IPS-15b (cell line): ENCODE data around the gene ARHGAP33.

ENCODE experiments used
- H3K27me3 ChIP-seq: one replicate; pipeline ENCODE4 v1.6.1; 2013; ENCODE audit warnings: low read length; ENCODE audit not compliant: control insufficient read depth, insufficient read depth
- H3K36me3 ChIP-seq: one replicate; pipeline ENCODE4 v1.6.1; 2013; ENCODE audit warnings: low read length; ENCODE audit not compliant: control insufficient read depth, insufficient read depth
- H3K4me1 ChIP-seq: one replicate; pipeline ENCODE4 v1.6.1; 2013; ENCODE audit warnings: mild to moderate bottlenecking, low read length; ENCODE audit not compliant: control insufficient read depth, insufficient read depth
- H3K4me3 ChIP-seq: one replicate; pipeline ENCODE4 v1.5.1; 2013; ENCODE audit warnings: low read depth, low read length
- H3K9ac ChIP-seq: one replicate; pipeline ENCODE4 v1.6.1; 2013; ENCODE audit warnings: low read depth, mild to moderate bottlenecking, low read length
- H3K9me3 ChIP-seq: one replicate; pipeline ENCODE4 v1.6.1; 2013; ENCODE audit warnings: mild to moderate bottlenecking, low read length; ENCODE audit not compliant: control insufficient read depth, insufficient read depth

ARHGAP33 gene

DNA sequence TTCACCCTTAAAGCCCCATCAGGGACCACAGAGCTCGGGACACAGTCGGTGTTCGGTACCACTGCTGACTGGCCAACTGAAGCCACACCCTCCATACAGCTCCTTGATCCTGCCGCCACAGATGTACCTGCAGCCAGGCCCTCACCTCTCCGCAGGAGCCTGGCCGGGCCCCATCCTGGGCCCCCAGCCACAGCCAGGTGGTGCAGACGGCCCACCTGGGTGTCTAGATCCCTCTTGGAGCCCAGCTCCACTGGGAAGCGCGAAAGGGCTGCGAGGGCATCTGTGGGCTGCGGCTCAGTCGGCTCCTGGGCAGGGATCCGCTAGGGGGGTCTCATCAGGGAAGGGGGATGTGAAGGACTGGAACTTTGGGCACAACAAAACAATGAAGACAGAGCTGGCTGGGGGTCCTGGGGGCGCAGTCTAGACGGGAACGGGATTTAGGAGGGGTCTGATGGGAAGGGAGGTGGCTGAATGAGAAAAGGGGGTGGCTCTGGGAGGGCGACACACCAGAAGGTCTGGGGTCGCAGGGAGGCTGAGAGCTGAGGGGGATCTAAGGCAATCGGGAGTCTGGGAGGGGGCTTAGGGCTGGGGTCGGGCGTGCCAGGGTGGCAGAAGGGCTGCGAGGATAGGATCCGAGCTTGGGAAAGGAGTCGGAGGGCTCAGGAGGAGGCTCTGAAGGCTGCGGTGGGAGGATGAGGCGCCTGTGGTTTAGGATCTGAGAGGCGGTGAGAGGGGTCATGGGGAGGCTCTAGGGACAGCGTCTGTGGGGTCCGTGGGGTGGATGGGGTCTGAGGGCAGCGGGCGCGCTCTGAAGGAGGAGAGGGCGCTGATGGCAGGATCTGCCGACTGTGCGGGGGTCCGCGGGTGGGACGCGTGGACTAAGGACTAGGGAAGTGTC, 21.5 kb downstream of the ARHGAP33 start:
- peak overlapping the region; percentile 46 for H3K4me3 ChIP-seq
- H3K27me3 ChIP-seq = peaks cover 24% of the 10 kb centered on the region
- H3K9me3 ChIP-seq = no peaks in the 10 kb centered on the region
- H3K9ac ChIP-seq = no peak overlapping the region
- H3K4me1 ChIP-seq = no peaks in the 10 kb centered on the region
- no peaks in the 10 kb centered on the region for H3K36me3 ChIP-seq

DNA sequence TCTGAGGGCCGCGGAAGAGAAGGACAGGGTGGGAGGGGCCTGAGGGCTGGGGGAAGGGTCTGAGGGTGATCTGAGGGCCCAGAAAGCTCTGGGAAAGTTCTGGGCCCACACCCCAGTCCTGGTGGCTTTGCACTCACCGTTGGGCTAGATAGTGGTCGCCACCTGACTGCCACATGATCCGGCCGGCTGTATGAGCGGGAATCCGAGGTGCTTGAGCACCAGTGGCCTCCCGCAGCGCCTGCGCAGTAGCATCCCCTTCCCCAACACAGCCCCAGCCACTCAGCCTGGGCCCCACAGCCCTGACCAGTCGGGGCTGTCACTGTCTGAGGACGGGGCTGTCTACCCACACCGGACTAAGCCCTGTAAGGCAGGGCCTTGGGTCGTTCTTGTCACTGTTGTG, 22.3 kb downstream of the ARHGAP33 start:
- H3K4me3 ChIP-seq = peak overlapping the region; percentile 36
- H3K9me3 ChIP-seq = no peaks in the 10 kb centered on the region
- no peak overlapping the region for H3K9ac ChIP-seq
- H3K4me1 ChIP-seq = no peaks in the 10 kb centered on the region
- no peaks in the 10 kb centered on the region for H3K36me3 ChIP-seq
- peaks cover 24% of the 10 kb centered on the region for H3K27me3 ChIP-seq

DNA sequence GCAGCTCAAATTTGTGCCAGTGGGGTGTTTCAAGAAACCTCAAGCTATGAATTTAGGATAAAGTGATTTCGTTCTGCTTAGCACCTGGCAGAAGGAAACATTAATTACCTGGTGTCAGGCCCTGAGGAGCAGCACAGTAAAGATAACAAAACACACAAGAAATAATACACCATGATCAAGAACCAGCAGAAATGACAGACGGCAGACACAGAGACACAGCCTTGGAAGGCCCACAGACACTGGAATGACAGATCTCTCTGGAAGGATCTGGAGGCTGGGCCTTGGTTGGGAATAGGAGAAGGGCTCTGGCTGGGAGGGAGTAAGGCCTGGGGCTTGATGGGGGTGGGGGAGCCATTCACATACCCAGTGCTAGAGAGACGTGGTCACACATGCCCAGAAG, 26.5 kb downstream of the ARHGAP33 start:
- Histone ChIP-seq H3K9ac (no peak overlapping the region), H3K4me1 (no peaks in the 10 kb centered on the region), H3K27me3 (peaks cover 11% of the 10 kb centered on the region)

DNA sequence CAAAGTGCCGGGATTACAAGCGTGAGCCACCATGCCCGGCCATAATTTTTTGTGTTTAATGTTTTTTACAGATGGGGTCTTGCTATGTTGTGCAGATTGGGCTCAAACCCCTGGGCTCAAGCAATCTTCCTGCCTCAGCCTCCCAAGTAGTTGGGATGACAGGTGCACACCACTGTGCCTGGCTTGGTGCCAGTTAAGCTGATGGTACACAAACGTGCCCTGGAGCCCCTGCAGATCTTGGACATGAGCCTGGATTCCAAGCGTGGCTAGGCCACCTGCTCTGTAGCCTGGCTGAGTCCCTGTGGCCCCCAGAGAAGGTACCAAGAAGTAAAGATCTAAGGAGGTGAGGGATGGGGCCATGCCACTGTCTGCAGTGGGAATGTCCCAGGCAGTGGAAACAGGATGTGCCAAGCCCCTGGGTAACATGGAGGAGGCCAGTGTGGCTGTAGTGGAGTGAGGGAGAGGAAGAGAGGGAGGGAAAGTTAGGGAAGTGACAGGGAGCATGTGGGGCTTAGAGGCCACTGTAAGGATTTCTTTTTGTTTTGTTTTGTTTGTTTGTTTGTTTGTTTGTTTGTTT, 30.2 kb downstream of the ARHGAP33 start:
- H3K27me3 ChIP-seq = no peaks in the 10 kb centered on the region
- H3K9me3 ChIP-seq = no peaks in the 10 kb centered on the region
- H3K4me3 ChIP-seq = no peak overlapping the region
- no peak overlapping the region for H3K9ac ChIP-seq
- H3K36me3 ChIP-seq = no peaks in the 10 kb centered on the region
- H3K4me1 ChIP-seq = no peaks in the 10 kb centered on the region

More for the DNA sequence above, 26.5 kb downstream of the ARHGAP33 start:
- Histone ChIP-seq H3K36me3 (no peaks in the 10 kb centered on the region), H3K4me3 (no peak overlapping the region), H3K9me3 (no peaks in the 10 kb centered on the region)

DNA sequence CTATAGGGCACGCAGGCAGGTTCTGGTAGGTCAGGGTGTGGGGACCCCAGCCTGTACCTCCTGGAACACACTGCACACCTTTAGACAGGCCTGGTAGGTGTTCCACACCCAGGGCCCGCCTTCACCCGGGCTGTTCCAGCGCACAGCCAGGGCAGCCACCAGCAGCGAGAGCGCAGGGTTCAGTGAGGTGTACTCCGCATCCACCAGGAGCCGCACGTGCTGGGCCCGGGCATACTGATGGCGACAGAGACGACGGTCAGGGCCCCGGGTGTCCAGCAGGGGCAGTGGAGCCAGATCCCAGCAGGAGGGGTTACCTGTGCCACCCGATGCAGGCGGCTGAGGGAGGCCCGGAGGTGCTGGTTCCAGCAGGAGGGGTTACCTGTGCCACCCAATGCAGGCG, 31.2 kb downstream of the ARHGAP33 start:
- no peak overlapping the region for H3K9ac ChIP-seq
- no peaks in the 10 kb centered on the region for H3K27me3 ChIP-seq
- H3K36me3 ChIP-seq = no peaks in the 10 kb centered on the region
- no peaks in the 10 kb centered on the region for H3K9me3 ChIP-seq
- no peaks in the 10 kb centered on the region for H3K4me1 ChIP-seq
- no peak overlapping the region for H3K4me3 ChIP-seq

DNA sequence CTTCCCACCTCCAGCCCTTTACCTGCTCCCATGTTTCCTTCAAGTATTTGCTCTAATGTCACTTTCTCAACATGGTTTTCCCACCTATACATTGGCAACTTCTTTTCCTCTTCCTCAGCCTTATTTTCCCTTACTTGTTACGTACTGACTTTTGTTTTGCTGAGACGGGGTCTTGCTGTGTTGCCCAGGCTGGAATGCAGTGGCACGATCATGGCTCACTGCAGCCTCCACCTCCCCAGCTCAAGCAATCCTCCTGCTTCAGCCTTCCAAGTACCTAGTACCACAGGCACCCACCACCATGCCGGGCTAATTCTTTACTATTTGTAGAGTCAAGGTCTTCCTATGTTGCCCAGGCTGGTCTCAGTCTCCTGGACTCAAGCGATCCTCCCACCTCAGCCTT, 32.3 kb downstream of the ARHGAP33 start:
- Histone ChIP-seq H3K27me3 (no peaks in the 10 kb centered on the region), H3K36me3 (no peaks in the 10 kb centered on the region), H3K9ac (no peak overlapping the region), H3K4me1 (no peaks in the 10 kb centered on the region), H3K9me3 (no peaks in the 10 kb centered on the region), H3K4me3 (no peak overlapping the region)

DNA sequence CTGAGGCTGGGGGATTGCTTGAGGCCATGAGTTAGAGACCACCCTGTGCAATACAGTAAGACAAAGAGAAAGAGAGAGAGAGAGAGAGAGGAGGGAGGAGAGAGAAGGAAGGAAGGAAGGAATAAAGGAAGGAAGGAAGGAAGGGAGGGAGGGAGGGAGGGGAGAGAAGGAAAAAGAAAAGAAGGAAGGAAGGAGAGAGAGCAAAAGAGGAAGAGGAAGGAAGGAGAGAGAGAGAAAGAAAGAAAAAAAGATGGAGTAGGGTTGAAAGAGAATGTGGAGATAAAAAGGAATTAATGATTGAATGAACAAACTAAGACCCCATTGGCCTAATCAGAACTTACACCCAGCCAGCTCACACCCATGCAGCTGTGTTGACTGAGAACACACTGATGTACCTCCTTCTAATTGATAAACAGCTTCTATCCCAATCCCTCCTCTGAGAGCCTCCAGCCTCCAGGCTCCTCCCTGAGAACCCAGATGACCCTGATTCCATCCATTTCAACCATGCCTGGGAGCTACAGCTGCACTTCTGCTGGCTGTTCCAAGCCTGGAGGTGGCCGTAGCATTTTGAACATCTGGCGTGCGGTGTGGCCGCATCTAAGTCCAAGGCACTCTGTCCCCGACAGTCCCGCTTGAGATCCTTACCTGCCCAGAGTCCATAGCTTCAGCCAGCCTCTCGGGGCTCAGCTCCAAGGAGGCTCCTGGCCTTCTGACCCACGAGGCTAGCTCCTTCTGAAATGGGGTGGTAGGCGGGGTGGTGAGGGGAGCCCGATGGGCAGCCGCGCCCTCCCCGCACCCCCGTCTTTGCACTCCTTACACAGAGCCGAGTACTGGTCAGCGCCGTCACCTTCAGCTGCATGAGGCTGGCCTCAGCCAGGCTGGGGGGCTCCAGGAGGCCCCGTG, 36.2 kb downstream of the ARHGAP33 start:
- Histone ChIP-seq H3K4me3 (no peak overlapping the region), H3K36me3 (no peaks in the 10 kb centered on the region), H3K27me3 (no peaks in the 10 kb centered on the region), H3K4me1 (no peaks in the 10 kb centered on the region), H3K9ac (no peak overlapping the region), H3K9me3 (no peaks in the 10 kb centered on the region)

DNA sequence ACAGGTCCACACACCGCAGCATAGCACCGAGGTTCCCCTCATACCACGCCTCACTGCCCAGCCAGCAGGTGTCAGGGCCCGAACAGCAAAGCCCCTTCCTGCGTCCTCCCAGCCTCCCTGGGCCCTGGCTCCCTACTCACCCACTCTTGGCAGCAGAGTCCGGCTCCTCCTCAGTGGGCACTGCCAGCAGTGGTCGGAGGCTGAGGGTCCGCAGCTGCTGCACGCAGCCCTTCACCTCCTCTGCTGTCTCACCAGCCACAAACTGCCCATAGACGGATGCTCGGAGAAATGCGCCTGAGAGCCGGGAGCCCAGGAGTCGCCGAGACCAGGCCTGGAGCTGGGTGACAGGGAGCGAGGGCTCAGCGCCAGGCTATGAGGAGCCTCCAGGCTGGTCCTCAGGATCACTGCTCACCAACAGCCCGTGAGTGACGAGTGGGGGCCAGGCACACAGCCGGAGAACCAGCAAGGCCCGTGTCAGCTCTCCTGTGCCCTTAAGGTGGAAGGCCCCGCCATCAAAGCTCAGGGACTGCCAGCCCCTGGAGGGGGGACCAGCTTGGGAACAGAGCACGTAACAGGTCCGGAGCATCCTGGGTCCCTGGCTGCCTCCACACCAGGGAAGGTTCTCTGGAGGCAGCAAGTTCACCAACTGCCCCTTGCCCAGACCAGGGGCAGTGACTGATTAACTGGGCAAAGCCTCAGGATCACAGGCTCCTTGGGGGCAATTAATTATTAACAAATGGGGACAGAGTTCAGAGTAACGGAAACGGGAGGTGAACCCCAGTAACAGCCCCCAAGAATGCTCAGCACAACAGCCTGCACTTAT, 37.1 kb downstream of the ARHGAP33 start, which contains the start of gene PRODH2:
Gene PRODH2, minus strand, starts transcription at position 626 of the 823 bp plus-strand sequence. Its CDS starts 40 bp downstream, at position 586.
- H3K9me3 ChIP-seq = no peaks in the 10 kb centered on the region
- no peaks in the 10 kb centered on the region for H3K4me1 ChIP-seq
- no peak within 1 kb of the TSS for H3K9ac ChIP-seq
- H3K4me3 ChIP-seq = no peak within 1 kb of the TSS
- no peaks in the 10 kb centered on the region for H3K27me3 ChIP-seq
- H3K36me3 ChIP-seq = no peaks in the 10 kb centered on the region

DNA sequence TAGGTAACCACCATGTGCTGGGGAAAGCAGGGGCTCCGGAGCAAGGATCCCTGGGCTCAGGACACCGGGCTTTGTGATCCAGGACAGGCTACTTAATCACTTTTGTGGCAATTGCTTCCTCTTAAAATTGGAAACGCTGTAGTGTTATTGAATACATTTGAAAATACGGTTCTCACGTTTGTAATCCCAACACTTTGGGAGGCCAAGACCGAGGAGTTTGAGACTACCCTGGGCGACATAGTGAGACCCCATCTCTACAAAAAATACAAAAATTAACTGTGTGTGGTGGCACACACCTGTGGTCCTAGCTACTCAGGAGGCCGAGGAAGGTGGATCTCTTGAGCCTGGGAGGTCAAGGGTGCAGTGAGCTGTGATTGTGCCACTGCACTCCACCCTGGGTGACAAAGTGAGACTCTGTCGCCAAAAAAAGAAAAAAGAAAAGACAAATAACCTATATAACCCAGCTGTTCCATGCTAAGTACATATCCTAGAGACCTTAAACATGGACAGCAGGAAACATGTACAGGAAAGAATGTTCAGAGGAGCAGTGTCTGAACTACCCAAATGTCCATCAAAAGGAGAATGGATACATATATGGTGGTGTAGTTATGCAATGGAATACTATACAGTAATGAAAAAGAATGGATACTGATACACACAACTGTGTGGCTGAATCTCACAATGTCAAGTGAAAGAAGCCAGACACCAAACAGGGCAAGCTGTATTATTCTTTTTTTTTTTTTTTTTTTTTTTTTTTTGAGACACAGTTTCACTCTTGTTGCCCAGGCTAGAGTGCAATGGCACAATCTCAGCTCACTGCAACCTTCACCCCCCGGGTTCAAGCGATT, 37.9 kb downstream of the ARHGAP33 start:
- Histone ChIP-seq H3K9me3 (no peaks in the 10 kb centered on the region), H3K36me3 (no peaks in the 10 kb centered on the region), H3K4me1 (no peaks in the 10 kb centered on the region), H3K9ac (no peak overlapping the region), H3K4me3 (no peak overlapping the region), H3K27me3 (no peaks in the 10 kb centered on the region)

DNA sequence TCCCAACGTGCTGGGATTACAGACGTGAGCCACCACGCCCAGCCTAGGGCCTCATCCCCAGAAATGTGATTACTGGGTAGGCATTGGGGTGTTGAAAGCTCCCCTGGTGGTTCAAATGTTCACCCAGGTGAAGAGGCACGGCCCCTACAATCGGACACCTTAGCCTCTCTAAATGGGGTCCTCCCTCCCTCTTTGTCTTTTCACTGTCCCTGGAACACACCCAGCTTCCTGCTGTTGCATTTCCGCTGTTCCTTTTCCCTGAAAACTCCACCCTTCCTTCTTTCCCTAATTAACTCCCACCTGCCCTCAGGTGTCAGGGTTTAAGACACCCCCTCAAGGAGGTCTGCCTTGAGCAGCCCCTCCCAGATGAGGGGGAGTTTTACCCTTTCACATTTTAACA, 40.9 kb downstream of the ARHGAP33 start:
- H3K9me3 ChIP-seq = no peaks in the 10 kb centered on the region
- H3K27me3 ChIP-seq = no peaks in the 10 kb centered on the region
- H3K4me3 ChIP-seq = no peak overlapping the region
- no peak overlapping the region for H3K9ac ChIP-seq
- no peaks in the 10 kb centered on the region for H3K36me3 ChIP-seq
- peaks cover 2% of the 10 kb centered on the region for H3K4me1 ChIP-seq
